A549 (cell line): ENCODE measurements around the gene GAA. TPM values are rescaled to one million over a fixed set of nuclear protein-coding genes. Genes with fewer than 3 reads are reported as not detected.

ENCODE experiments used
- ATAC-seq, 2 experiments: fragments of 200-7000 bp in 1 of 2; fragments of >200 bp in 1 of 2; cut with Nextera tagmentation in 1 of 2; cut with Tn5 transposase in 1 of 2; 3 replicates each; pipeline versions ENCODE4 v1.8.0 to v1.9.1; 2018 to 2020; ENCODE audit warnings: mild to moderate bottlenecking in 1 of 2, moderate library complexity in 1 of 2
- CTCF ChIA-PET: fragments of 300-600 bp; sonication (Branson Sonifier 250); formaldehyde crosslinking; extraction: SDS; loops from one replicate; lab custom pipeline; 2021; ENCODE audit warnings: antibody characterized with exemption, inconsistent platforms; lab: Yijun Ruan, JAX
- POLR2A ChIA-PET: fragments of 350-600 bp; formaldehyde crosslinking; extraction: SDS; loops from one replicate; lab custom pipeline; 2021; ENCODE audit warnings: antibody characterized with exemption, inconsistent platforms; lab: Yijun Ruan, JAX
- DNase-seq, 2 experiments: peaks; one replicate each; pipeline versions ENCODE4 v3.0.0 to v3.0.0-alpha.2; 2011 to 2016; ENCODE audit warnings: low read depth in 1 of 2, low spot score in 1 of 2
- FAIRE-seq: peaks from 2 replicates; lab custom pipeline; 2011; peaks lifted over from hg19 to GRCh38; lab: Jason Lieb, UNC
- H3K27ac ChIP-seq, 2 experiments: fragments of >200 bp; sonication (Bioruptor Twin); formaldehyde crosslinking; 3 replicates each; pipeline ENCODE4 v1.5.1; 2016 to 2017
- H3K4me1 ChIP-seq: fragments of >200 bp; sonication (Bioruptor Twin); formaldehyde crosslinking; 3 replicates; pipeline ENCODE4 v1.6.1; 2016
- H3K4me2 ChIP-seq: fragments of >200 bp; sonication (Bioruptor Twin); formaldehyde crosslinking; 3 replicates; pipeline ENCODE4 v1.6.1; 2016
- H3K4me3 ChIP-seq: fragments of >200 bp; sonication (Bioruptor Twin); formaldehyde crosslinking; 3 replicates; pipeline ENCODE4 v1.5.1; 2016
- H3K9me3 ChIP-seq: fragments of >200 bp; sonication (Bioruptor Twin); formaldehyde crosslinking; 3 replicates; pipeline ENCODE4 v1.6.1; 2016
- CEBPB ChIP-seq, 2 experiments: fragments of >200 bp in 1 of 2; sonication (Bioruptor Twin) in 1 of 2; formaldehyde crosslinking in 1 of 2; IDR thresholded peaks; 2 replicates each; pipeline ENCODE4 v1.6.1; 2012 to 2016
- CHD2 ChIP-seq: fragments of 150-350 bp; IDR thresholded peaks from 2 replicates; pipeline ENCODE4 v1.6.1; 2014; ENCODE audit warnings: low read length; ENCODE audit not compliant: partially characterized antibody
- CHD4 ChIP-seq: fragments of 200-600 bp; sonication (generic); IDR thresholded peaks from 2 replicates; pipeline ENCODE4 v1.6.1; 2016; ENCODE audit warnings: antibody characterized with exemption, mild to moderate bottlenecking, borderline replicate concordance
- ESRRA ChIP-seq: fragments of 150-350 bp; IDR thresholded peaks from 2 replicates; pipeline ENCODE4 v1.6.1; 2014; ENCODE audit warnings: mild to moderate bottlenecking, low read length, borderline replicate concordance
- FOSB ChIP-seq: fragments of 250-450 bp; sonication (Bioruptor Pico); IDR thresholded peaks from 2 replicates; pipeline ENCODE4 v1.5.0; 2020; ENCODE audit warnings: mild to moderate bottlenecking, moderate library complexity
- FOSL2 ChIP-seq, 2 experiments: fragments of 450-650 bp in 1 of 2; fragments of >200 bp in 1 of 2; sonication (Bioruptor Twin) in 1 of 2; formaldehyde crosslinking; IDR thresholded peaks; 2 replicates each; pipeline versions ENCODE4 v1.5.0 to v1.6.1; 2016 to 2020; ENCODE audit warnings: mild to moderate bottlenecking in 1 of 2, moderate library complexity in 1 of 2
- HDAC2 ChIP-seq: fragments of 200-600 bp; sonication (generic); IDR thresholded peaks from 2 replicates; pipeline ENCODE4 v1.6.1; 2016
- HES2 ChIP-seq: fragments of >200 bp; sonication (Bioruptor Twin); formaldehyde crosslinking; IDR thresholded peaks from 2 replicates; pipeline ENCODE4 v1.6.1; 2016
- HOXA7 ChIP-seq: fragments of 250-450 bp; sonication (Bioruptor Pico); IDR thresholded peaks from 2 replicates; pipeline ENCODE4 v1.5.0; 2020; ENCODE audit warnings: mild to moderate bottlenecking, moderate library complexity
- JUN ChIP-seq, 2 experiments: fragments of >200 bp; sonication (Bioruptor Twin); formaldehyde crosslinking; IDR thresholded peaks; 2 replicates in 1 of 2; 3 replicates in 1 of 2; pipeline ENCODE4 v1.6.1; 2016 to 2017
- MAFK ChIP-seq: fragments of 450-650 bp; IDR thresholded peaks from 2 replicates; pipeline ENCODE4 v1.6.1; 2014; ENCODE audit not compliant: partially characterized antibody
- NR3C1 ChIP-seq: fragments of >200 bp; sonication (Bioruptor Twin); formaldehyde crosslinking; IDR thresholded peaks from 3 replicates; pipeline ENCODE4 v1.6.1; 2017
- POLR2A ChIP-seq: IDR thresholded peaks from 2 replicates; pipeline ENCODE4 v1.6.1; 2012; ENCODE audit warnings: mild to moderate bottlenecking, low read length
- POLR2AphosphoS2 ChIP-seq: conservative IDR thresholded peaks from 2 replicates; pipeline ENCODE4 v1.6.1; 2012; ENCODE audit warnings: low read length, improper control_type of control experiment, inconsistent platforms
- RFX5 ChIP-seq: fragments of 450-650 bp; IDR thresholded peaks from 2 replicates; pipeline ENCODE4 v1.7.1; 2014; ENCODE audit warnings: antibody characterized with exemption, mild to moderate bottlenecking, moderate library complexity
- TFCP2L1 ChIP-seq: fragments of 250-450 bp; sonication (Bioruptor Pico); IDR thresholded peaks from 2 replicates; pipeline ENCODE4 v1.5.0; 2021; ENCODE audit warnings: mild to moderate bottlenecking
- TP53 ChIP-seq: fragments of 250-450 bp; sonication (Bioruptor Pico); IDR thresholded peaks from 2 replicates; pipeline ENCODE4 v1.5.0; 2021; ENCODE audit warnings: mild to moderate bottlenecking, moderate library complexity
- ZSCAN20 ChIP-seq: fragments of 250-450 bp; sonication (Bioruptor Pico); IDR thresholded peaks from 2 replicates; pipeline ENCODE4 v1.8.0; 2022; ENCODE audit warnings: mild to moderate bottlenecking, moderate library complexity
- WGBS: methylation state at CpG from one replicate; pipeline ENCODE4 v1.1.6; 2017; ENCODE audit errors: missing lambda C conversion rate; 5-methylcytosine and 5-hydroxymethylcytosine counted together
- polyA plus RNA-seq, 4 experiments: library from polyadenylated mRNA; depleted of rRNA in 3 of 4; stranded (reverse); fragments of >200 nt; fragmentation: RNase III in 1 of 4; extraction: RNeasy Plus Mini Kit Qiagen cat#74134 plus additional on column Dnase treatment in 1 of 4; gene quantifications; 2 replicates in 3 of 4; 3 replicates in 1 of 4; pipeline ENCODE4 v1.2.3, GENCODE V29; 2011 to 2017
- TF ChIP-seq, protein P1 (sequence below): IDR thresholded peaks from 2 replicates; pipeline ENCODE4 v1.6.1; 2012
- TF ChIP-seq, protein P2 (sequence below): fragments of >200 bp; sonication (Bioruptor Twin); formaldehyde crosslinking; IDR thresholded peaks from 3 replicates; pipeline ENCODE4 v1.5.1; 2016
- TF ChIP-seq, protein P3 (sequence below): fragments of >200 bp; sonication (Bioruptor Twin); formaldehyde crosslinking; IDR thresholded peaks from 3 replicates; pipeline ENCODE4 v1.6.1; 2016
- TF ChIP-seq, protein P4 (sequence below): fragments of 450-650 bp; IDR thresholded peaks from 2 replicates; pipeline ENCODE4 v1.6.1; 2014; ENCODE audit warnings: antibody characterized with exemption

GAA gene
- polyA plus RNA-seq, 2 of the 4 experiments (the other 2 are of a cell fraction), result 5.7 to 47.4 TPM

GRCh38 chr17:80132906-80133625 lies 31.7 kb downstream of the GAA start:
- FAIRE-seq (no peak), ATAC-seq (peak; percentile 41 to 47; a peak in 4 of 6 replicates), DNase-seq (no peak)
- Histone ChIP-seq H3K9me3 (no peaks in the 10 kb centered on the region), H3K27ac (no peak overlapping the region), H3K4me2 (no peak overlapping the region), H3K4me3 (no peak overlapping the region), H3K4me1 (no peaks in the 10 kb centered on the region)
- TF ChIP-seq ESRRA (no peak), HOXA7 (CRISPR knock-in tag) (peak; percentile 58; the same call in 1 of the 2 replicates)
- POLR2A ChIA-PET, result no interaction called here
- CTCF ChIA-PET, result interaction anchor here (1.2 to 2.6 kb wide), 4 partner anchors 9 to 51 kb away, joined by 4 to 10 read pairs (median 7); partner anchors contain the start of gene GAA
- WGBS, result 83% methylated on average over 5 of the region's 5 CpGs

DNA sequence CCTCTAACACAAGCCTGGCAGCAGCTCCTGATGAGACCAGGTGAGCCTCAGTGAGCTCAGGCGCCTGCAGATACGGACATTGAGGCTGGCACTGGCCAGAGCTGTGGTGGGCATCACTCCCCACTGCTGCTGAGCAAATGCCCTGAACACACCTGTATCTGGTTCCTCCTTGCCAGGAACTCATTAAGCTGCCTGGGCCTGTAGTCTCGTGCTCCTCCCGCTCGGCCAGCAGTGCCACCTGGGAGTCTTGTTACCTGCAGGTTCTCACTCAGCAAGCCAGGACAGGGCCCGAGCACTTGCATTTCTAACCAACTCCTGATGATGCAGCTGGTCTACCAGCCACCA lies 32.2 kb downstream of the GAA start:
- DNase-seq (no peak), ATAC-seq (peak in 1 of 2 experiments; percentile 13; a peak in 3 of 6 replicates), FAIRE-seq (no peak)
- Histone ChIP-seq H3K27ac (no peak overlapping the region), H3K4me1 (no peaks in the 10 kb centered on the region), H3K4me3 (no peak overlapping the region), H3K4me2 (no peak overlapping the region), H3K9me3 (no peaks in the 10 kb centered on the region)
- CTCF ChIA-PET, result interaction anchor here (1.2 to 2.6 kb wide), 4 partner anchors 9 to 51 kb away, joined by 4 to 10 read pairs (median 7); partner anchors contain the start of gene GAA
- 0 out of 2 replicates have a peak, but pooled peaks have one; percentile 32 for TF ChIP-seq POLR2AphosphoS2
- TF ChIP-seq, protein P1, sequence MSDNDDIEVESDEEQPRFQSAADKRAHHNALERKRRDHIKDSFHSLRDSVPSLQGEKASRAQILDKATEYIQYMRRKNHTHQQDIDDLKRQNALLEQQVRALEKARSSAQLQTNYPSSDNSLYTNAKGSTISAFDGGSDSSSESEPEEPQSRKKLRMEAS, result no peak
- TF ChIP-seq, protein P2, sequence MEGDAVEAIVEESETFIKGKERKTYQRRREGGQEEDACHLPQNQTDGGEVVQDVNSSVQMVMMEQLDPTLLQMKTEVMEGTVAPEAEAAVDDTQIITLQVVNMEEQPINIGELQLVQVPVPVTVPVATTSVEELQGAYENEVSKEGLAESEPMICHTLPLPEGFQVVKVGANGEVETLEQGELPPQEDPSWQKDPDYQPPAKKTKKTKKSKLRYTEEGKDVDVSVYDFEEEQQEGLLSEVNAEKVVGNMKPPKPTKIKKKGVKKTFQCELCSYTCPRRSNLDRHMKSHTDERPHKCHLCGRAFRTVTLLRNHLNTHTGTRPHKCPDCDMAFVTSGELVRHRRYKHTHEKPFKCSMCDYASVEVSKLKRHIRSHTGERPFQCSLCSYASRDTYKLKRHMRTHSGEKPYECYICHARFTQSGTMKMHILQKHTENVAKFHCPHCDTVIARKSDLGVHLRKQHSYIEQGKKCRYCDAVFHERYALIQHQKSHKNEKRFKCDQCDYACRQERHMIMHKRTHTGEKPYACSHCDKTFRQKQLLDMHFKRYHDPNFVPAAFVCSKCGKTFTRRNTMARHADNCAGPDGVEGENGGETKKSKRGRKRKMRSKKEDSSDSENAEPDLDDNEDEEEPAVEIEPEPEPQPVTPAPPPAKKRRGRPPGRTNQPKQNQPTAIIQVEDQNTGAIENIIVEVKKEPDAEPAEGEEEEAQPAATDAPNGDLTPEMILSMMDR, result no peak
- 100% methylated on average over 3 of the region's 6 CpGs for WGBS
- POLR2A ChIA-PET, result interaction anchor here (0.6 kb wide), 1 partner anchor 70 kb away, joined by 3 read pairs; no protein-coding TSS in a partner anchor

DNA sequence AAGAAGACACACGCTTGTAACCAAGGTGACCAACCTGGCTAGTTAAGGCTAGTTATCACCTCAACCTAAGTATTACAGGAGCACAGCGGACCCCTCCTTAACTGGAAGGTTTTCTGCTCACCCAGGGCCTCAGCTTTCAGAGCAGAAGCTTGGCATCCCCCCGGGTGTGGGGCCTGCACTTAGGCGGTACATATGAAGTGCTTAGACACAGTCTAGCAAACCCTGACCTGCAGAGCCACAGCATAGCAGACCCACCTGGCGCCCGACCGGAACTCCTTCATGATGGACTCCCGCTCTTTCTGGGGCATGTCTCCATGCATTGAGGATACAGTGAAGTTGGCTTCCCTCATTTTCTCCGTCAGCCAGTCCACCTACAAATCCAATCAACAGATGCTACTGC lies 35.8 kb downstream of the GAA start:
- FAIRE-seq (no peak), ATAC-seq (no peak), DNase-seq (no peak)
- ChIA-PET CTCF (interaction anchor here (0.8 to 1.7 kb wide), 5 partner anchors 9 to 72 kb away, joined by 3 to 5 read pairs (median 4); partner anchors contain the start of gene GAA), POLR2A (no interaction called here)
- no peak overlapping the region for H3K4me2 ChIP-seq
- 90% methylated on average over 9 of the region's 9 CpGs for WGBS
- H3K4me1 ChIP-seq, result no peaks in the 10 kb centered on the region
- H3K4me3 ChIP-seq, result no peak overlapping the region
- H3K27ac ChIP-seq, result no peak overlapping the region
- no peak for TF ChIP-seq HES2
- TF ChIP-seq FOSB, result no peak
- TF ChIP-seq NR3C1, result no peak
- TF ChIP-seq, protein P3, sequence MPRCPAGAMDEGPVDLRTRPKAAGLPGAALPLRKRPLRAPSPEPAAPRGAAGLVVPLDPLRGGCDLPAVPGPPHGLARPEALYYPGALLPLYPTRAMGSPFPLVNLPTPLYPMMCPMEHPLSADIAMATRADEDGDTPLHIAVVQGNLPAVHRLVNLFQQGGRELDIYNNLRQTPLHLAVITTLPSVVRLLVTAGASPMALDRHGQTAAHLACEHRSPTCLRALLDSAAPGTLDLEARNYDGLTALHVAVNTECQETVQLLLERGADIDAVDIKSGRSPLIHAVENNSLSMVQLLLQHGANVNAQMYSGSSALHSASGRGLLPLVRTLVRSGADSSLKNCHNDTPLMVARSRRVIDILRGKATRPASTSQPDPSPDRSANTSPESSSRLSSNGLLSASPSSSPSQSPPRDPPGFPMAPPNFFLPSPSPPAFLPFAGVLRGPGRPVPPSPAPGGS, result no peak
- no peak for TF ChIP-seq RFX5
- TF ChIP-seq JUN (IDR thresholded peaks at IDR 0.05), result no peak
- no peak for TF ChIP-seq CHD4
- no peak for TF ChIP-seq CEBPB (IDR thresholded peaks at IDR 0.05)
- TF ChIP-seq, protein P4, sequence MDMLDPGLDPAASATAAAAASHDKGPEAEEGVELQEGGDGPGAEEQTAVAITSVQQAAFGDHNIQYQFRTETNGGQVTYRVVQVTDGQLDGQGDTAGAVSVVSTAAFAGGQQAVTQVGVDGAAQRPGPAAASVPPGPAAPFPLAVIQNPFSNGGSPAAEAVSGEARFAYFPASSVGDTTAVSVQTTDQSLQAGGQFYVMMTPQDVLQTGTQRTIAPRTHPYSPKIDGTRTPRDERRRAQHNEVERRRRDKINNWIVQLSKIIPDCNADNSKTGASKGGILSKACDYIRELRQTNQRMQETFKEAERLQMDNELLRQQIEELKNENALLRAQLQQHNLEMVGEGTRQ, result no peak
- no peak for TF ChIP-seq POLR2A
- TF ChIP-seq TFCP2L1 (CRISPR knock-in tag), result no peak
- no peak for TF ChIP-seq TP53 (CRISPR knock-in tag)
- TF ChIP-seq HDAC2, result no peak
- TF ChIP-seq MAFK, result no peak
- TF ChIP-seq ZSCAN20, result no peak
- no peak for TF ChIP-seq CHD2
- no peak for TF ChIP-seq FOSL2 (IDR thresholded peaks at IDR 0.05)
- no peak for TF ChIP-seq FOSL2 (CRISPR knock-in tag; IDR thresholded peaks at IDR 0.05)
- no peaks in the 10 kb centered on the region for H3K9me3 ChIP-seq
